CD4-positive, CD25-positive, alpha-beta regulatory T cell (primary cell): ENCODE measurements around the gene ETFA. TPM values are rescaled to one million over a fixed set of nuclear protein-coding genes. Genes with fewer than 3 reads are reported as not detected.
"Not testable (repeated sequence)": the region's sequence is repeated elsewhere in the genome, so short reads cannot be mapped to it uniquely, and the experiment has no call there.

Experiments
- ATAC-seq, 2 donors: fragments of 150-1000 bp; cut with Tn5 transposase; one replicate each; pipeline ENCODE4 v1.10.0; 2021; ENCODE audit warnings: low read depth in 2 of 2, moderate number of reproducible peaks in 2 of 2, moderate library complexity in 1 of 2
- DNase-seq, 3 donors: peaks; one replicate each; pipeline versions ENCODE4 v3.0.0 to v3.0.0-alpha.2; 2012 to 2022; ENCODE audit warnings: mixed read lengths in 1 of 3
- H3K27ac ChIP-seq: one replicate; pipeline ENCODE4 v1.7.0; 2013; ENCODE audit warnings: mild to moderate bottlenecking, low read length; ENCODE audit not compliant: insufficient read depth, poor library complexity, severe bottlenecking
- H3K27me3 ChIP-seq: one replicate; pipeline ENCODE4 v1.7.0; 2013; ENCODE audit warnings: low read length; ENCODE audit not compliant: control insufficient read depth, insufficient read depth
- H3K36me3 ChIP-seq: one replicate; pipeline ENCODE4 v1.7.0; 2013; ENCODE audit warnings: mild to moderate bottlenecking, low read length, moderate library complexity; ENCODE audit not compliant: control insufficient read depth, insufficient read depth
- H3K4me1 ChIP-seq: 2 replicates; pipeline ENCODE4 v1.7.0; 2013; ENCODE audit warnings: mild to moderate bottlenecking, low read length; ENCODE audit not compliant: insufficient read depth, control insufficient read depth, poor library complexity, severe bottlenecking
- H3K4me3 ChIP-seq: one replicate; pipeline ENCODE4 v1.7.0; 2013; ENCODE audit warnings: low read depth, mild to moderate bottlenecking, low read length, moderate library complexity
- H3K9me3 ChIP-seq, 2 experiments: 1 replicate in 1 of 2; 2 replicates in 1 of 2; pipeline ENCODE4 v1.7.0; 2013; ENCODE audit warnings: low read length in 2 of 2, mild to moderate bottlenecking in 1 of 2, moderate library complexity in 1 of 2; ENCODE audit not compliant: control insufficient read depth in 2 of 2
- H3K27ac Mint-ChIP-seq, 3 donors: one replicate each; pipeline ENCODE4 v1.8.0; 2020 to 2022; ENCODE audit warnings: mild to moderate bottlenecking in 3 of 3, mixed read lengths in 3 of 3, moderate library complexity in 2 of 3
- H3K27me3 Mint-ChIP-seq: one replicate; pipeline ENCODE4 v1.8.0; 2022; ENCODE audit warnings: mild to moderate bottlenecking, mixed read lengths
- H3K36me3 Mint-ChIP-seq: one replicate; pipeline ENCODE4 v1.8.0; 2020; ENCODE audit warnings: mixed read lengths
- H3K4me1 Mint-ChIP-seq, 4 donors: one replicate each; pipeline ENCODE4 v1.8.0; 2020 to 2022; ENCODE audit warnings: mixed read lengths in 4 of 4, mild to moderate bottlenecking in 1 of 4
- H3K4me3 Mint-ChIP-seq, 4 donors: one replicate each; pipeline ENCODE4 v1.8.0; 2020 to 2022; ENCODE audit warnings: mild to moderate bottlenecking in 4 of 4, mixed read lengths in 4 of 4, moderate library complexity in 3 of 4
- H3K9me3 Mint-ChIP-seq, 7 donors: one replicate each; pipeline ENCODE4 v1.8.0; 2020 to 2022; ENCODE audit warnings: mixed read lengths in 7 of 7, mild to moderate bottlenecking in 3 of 7, moderate library complexity in 2 of 7
- polyA plus RNA-seq, 4 donors: library from polyadenylated mRNA; unstranded; fragments of 300-500 nt; fragmentation: Illumina TruSeq; gene quantifications; one replicate each; pipeline ENCODE4 v1.2.3, GENCODE V29; 2021
- total RNA-seq: library from RNA; stranded (reverse); gene quantifications from one replicate; pipeline ENCODE4 v1.2.3, GENCODE V29; 2022

The ETFA gene
- total and polyA plus RNA-seq, 5 donors from 2014 or later, result 44.5 to 166 (median 120) TPM

- Histone ChIP-seq H3K27ac (no peak overlapping the region), H3K4me1 (peaks cover 19% of the 10 kb centered on the region), H3K27me3 (no peaks in the 10 kb centered on the region), H3K36me3 (no peaks in the 10 kb centered on the region), H3K4me3 (no peak overlapping the region), H3K9me3 (no peaks in the 10 kb centered on the region)
- H3K9me3 Mint-ChIP-seq, result no peaks in the 10 kb centered on the region
- peaks cover 9% of the 10 kb centered on the region for H3K36me3 Mint-ChIP-seq
- DNase-seq, result no peak
- H3K27ac Mint-ChIP-seq, result peak overlapping the region in 2 of 3 donors; percentile 24 to 82
- peak overlapping the region; percentile 38 to 97 (median 91) for H3K4me3 Mint-ChIP-seq
- H3K4me1 Mint-ChIP-seq, result peaks cover 19 to 43% (median 29%) of the 10 kb centered on the region in 4 donors
- H3K27me3 Mint-ChIP-seq, result no peaks in the 10 kb centered on the region
- no peak for ATAC-seq
These were observed 1.4 kb upstream of the ETFA start for GRCh38 chr15:76312540-76313174.

GRCh38 chr15:76310475-76311099 lies 682 bp downstream of the ETFA start:
- Mint-ChIP-seq H3K4me1 (peaks cover 28 to 51% (median 35%) of the 10 kb centered on the region in 4 donors), H3K9me3 (no peaks in the 10 kb centered on the region), H3K27ac (peak overlapping the region; percentile 32 to 89 (median 85)), H3K4me3 (peak overlapping the region; percentile 90 to 97 (median 93)), H3K27me3 (no peaks in the 10 kb centered on the region), H3K36me3 (peaks cover 9% of the 10 kb centered on the region)
- Histone ChIP-seq H3K27ac (peak overlapping the region; percentile 67), H3K4me1 (peaks cover 19% of the 10 kb centered on the region), H3K4me3 (peak overlapping the region; percentile 70), H3K27me3 (no peaks in the 10 kb centered on the region), H3K36me3 (no peaks in the 10 kb centered on the region), H3K9me3 (no peaks in the 10 kb centered on the region)
- no peak for ATAC-seq
- DNase-seq, result peak in 2 of 3 donors; percentile 16 to 43

- Histone ChIP-seq H3K9me3 (no peaks in the 10 kb centered on the region), H3K27me3 (no peaks in the 10 kb centered on the region), H3K4me3 (peak overlapping the region; percentile 70), H3K27ac (no peak overlapping the region), H3K4me1 (peaks cover 19% of the 10 kb centered on the region), H3K36me3 (no peaks in the 10 kb centered on the region)
- peaks cover 33 to 56% (median 43%) of the 10 kb centered on the region in 4 donors for H3K4me1 Mint-ChIP-seq
- no peak overlapping the region for H3K27ac Mint-ChIP-seq
- H3K27me3 Mint-ChIP-seq, result no peaks in the 10 kb centered on the region
- ATAC-seq (no peak), DNase-seq (no peak)
- peaks cover 0 to 3% (median 0%) of the 10 kb centered on the region in 7 donors for H3K9me3 Mint-ChIP-seq
- H3K4me3 Mint-ChIP-seq, result peak overlapping the region; percentile 90 to 97 (median 93)
- H3K36me3 Mint-ChIP-seq, result peaks cover 13% of the 10 kb centered on the region
These were observed 1.5 kb downstream of the ETFA start for GRCh38 chr15:76309601-76310330.

DNA sequence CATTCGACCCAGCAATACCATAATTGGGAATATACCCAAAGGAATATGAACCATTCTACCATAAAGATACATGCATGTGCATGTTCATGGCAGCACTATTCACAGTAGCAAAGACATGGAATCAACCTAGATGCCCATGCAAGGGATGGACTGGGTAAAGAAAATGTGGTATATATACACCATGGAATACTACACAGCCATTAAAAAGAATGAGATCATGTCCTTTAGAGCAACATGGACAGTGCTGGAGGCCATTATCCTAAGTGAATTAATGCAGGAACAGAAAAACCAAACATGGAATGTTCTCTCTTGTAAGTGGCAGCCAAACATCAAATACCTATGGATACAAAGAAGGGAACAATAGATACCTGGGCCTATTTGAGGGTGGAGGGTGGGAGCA lies 7.4 kb downstream of the ETFA start:
- Histone ChIP-seq H3K9me3 (no peaks in the 10 kb centered on the region), H3K27ac (no peak overlapping the region), H3K4me1 (no peaks in the 10 kb centered on the region), H3K27me3 (no peaks in the 10 kb centered on the region), H3K36me3 (no peaks in the 10 kb centered on the region), H3K4me3 (no peak overlapping the region)
- no peaks in the 10 kb centered on the region for H3K27me3 Mint-ChIP-seq
- peaks cover 0 to 6% (median 0%) of the 10 kb centered on the region in 7 donors for H3K9me3 Mint-ChIP-seq
- H3K4me1 Mint-ChIP-seq, result peaks cover 29 to 43% (median 39%) of the 10 kb centered on the region in 4 donors
- DNase-seq, result no peak
- no peak for ATAC-seq
- peaks cover 17% of the 10 kb centered on the region for H3K36me3 Mint-ChIP-seq
- H3K4me3 Mint-ChIP-seq, result peak overlapping the region in 1 of 4 donors; percentile 35
- H3K27ac Mint-ChIP-seq, result peak overlapping the region in 1 of 3 donors; percentile 57

- Mint-ChIP-seq H3K4me3 (no peak overlapping the region), H3K36me3 (peaks cover 6% of the 10 kb centered on the region), H3K27ac (no peak overlapping the region), H3K27me3 (no peaks in the 10 kb centered on the region), H3K4me1 (peaks cover 18 to 36% (median 24%) of the 10 kb centered on the region in 4 donors), H3K9me3 (peaks cover 0 to 3% (median 0%) of the 10 kb centered on the region in 7 donors)
- ATAC-seq, result no peak
- Histone ChIP-seq H3K9me3 (no peaks in the 10 kb centered on the region), H3K36me3 (no peaks in the 10 kb centered on the region), H3K4me3 (no peak overlapping the region), H3K27ac (no peak overlapping the region), H3K27me3 (no peaks in the 10 kb centered on the region), H3K4me1 (no peaks in the 10 kb centered on the region)
- DNase-seq, result no peak
These were observed 11.5 kb downstream of the ETFA start for GRCh38 chr15:76299786-76300185.

DNA sequence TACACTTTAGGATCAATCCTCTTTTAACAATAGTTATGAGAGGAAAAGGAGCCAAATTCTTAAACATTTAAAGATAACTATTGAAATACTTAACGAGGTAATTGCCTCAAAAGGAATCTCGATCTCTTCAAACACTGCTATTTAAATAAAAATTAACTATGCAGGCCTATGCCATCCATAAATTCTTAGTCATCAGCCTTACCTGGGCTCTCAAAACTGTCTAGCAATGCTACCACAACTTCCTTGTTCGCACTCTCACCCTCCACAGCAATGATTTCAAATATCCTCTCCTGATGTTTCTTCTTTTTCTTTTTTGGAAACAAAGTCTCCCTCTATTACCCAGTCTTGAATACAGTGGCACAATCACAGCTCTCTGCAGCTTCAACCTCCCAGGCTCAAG lies 12.3 kb downstream of the ETFA start:
- no peak overlapping the region for H3K4me3 ChIP-seq
- ATAC-seq, result no peak

DNA sequence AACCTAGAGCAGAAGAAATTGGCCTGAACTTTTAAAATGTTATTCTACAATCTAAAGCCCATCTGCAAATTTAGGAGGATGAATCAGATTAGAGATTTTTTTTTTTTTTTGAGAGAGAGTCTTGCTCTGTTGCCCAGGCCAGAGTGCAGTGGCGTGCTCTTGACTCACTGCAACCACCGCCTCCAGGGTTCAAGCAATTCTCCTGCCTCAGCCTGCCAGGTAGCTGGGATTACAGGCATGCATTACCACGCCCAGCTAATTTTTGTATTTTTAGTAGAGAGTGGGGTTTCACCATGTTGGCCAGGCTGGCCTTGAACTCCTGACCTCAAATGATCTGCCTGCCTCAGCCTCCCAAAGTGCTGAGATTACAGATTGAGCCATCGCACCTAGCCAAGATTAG lies 13.3 kb downstream of the ETFA start:
- H3K9me3 ChIP-seq, H3K36me3 Mint-ChIP-seq, DNase-seq, H3K36me3 ChIP-seq, H3K27me3 Mint-ChIP-seq, H3K27ac ChIP-seq, ATAC-seq, H3K4me3 Mint-ChIP-seq, H3K4me3 ChIP-seq, H3K4me1 ChIP-seq, H3K9me3 Mint-ChIP-seq, H3K27me3 ChIP-seq: not testable (repeated sequence)
- H3K4me1 Mint-ChIP-seq, result peaks cover 22 to 39% (median 27%) of the 10 kb centered on the region in 4 donors
- H3K27ac Mint-ChIP-seq, result peak overlapping the region in 1 of 3 donors; percentile 31

More for the DNA sequence above, 12.3 kb downstream of the ETFA start:
- Histone ChIP-seq H3K36me3 (no peaks in the 10 kb centered on the region), H3K9me3 (no peaks in the 10 kb centered on the region), H3K27me3 (no peaks in the 10 kb centered on the region), H3K27ac (no peak overlapping the region), H3K4me1 (no peaks in the 10 kb centered on the region)
- peak overlapping the region in 1 of 3 donors; percentile 45 for H3K27ac Mint-ChIP-seq
- H3K36me3 Mint-ChIP-seq, result peaks cover 6% of the 10 kb centered on the region
- DNase-seq, result no peak
- peaks cover 16 to 39% (median 26%) of the 10 kb centered on the region in 4 donors for H3K4me1 Mint-ChIP-seq
- H3K9me3 Mint-ChIP-seq, result peaks cover 0 to 2% (median 0%) of the 10 kb centered on the region in 7 donors
- H3K27me3 Mint-ChIP-seq, result no peaks in the 10 kb centered on the region
- no peak overlapping the region for H3K4me3 Mint-ChIP-seq
